ENCODE data around the gene TTF2.

TTF2 gene

GRCh38 chr1:117046781-117047180, 13.3 kb upstream of the TTF2 start:
- DNase-seq (ENCODE audit: low read depth) = no peak

- no peak for DNase-seq (ENCODE audit: low read depth)
Observed at GRCh38 chr1:117047271-117047670, 12.9 kb upstream of the TTF2 start.

- no peak for DNase-seq (ENCODE audit: low read depth)
Observed at GRCh38 chr1:117049857-117050256, 10.3 kb upstream of the TTF2 start.

- no peak for DNase-seq (ENCODE audit: low read depth)
Observed at GRCh38 chr1:117051224-117052064, 8.7 kb upstream of the TTF2 start.

- DNase-seq (ENCODE audit: low read depth) = no peak
Observed at GRCh38 chr1:117054068-117054467, 6.1 kb upstream of the TTF2 start.

- DNase-seq (ENCODE audit: low read depth) = no peak
Observed at GRCh38 chr1:117058810-117059209, 1.3 kb upstream of the TTF2 start.

GRCh38 chr1:117059334-117059677, 820 bp upstream of the TTF2 start:
- no peak for DNase-seq (ENCODE audit: low read depth)

- DNase-seq (ENCODE audit: low read depth) = no peak
Observed at GRCh38 chr1:117060441-117061317, 553 bp downstream of the TTF2 start.

- DNase-seq (ENCODE audit: low read depth) = peak; percentile 49
Observed at GRCh38 chr1:117061986-117062415, 1.9 kb downstream of the TTF2 start.

GRCh38 chr1:117066367-117066766, 6.2 kb downstream of the TTF2 start:
- no peak for DNase-seq (ENCODE audit: low read depth)

- no peak for DNase-seq (ENCODE audit: low read depth)
Observed at GRCh38 chr1:117067533-117068370, 7.6 kb downstream of the TTF2 start.

GRCh38 chr1:117068580-117068979, 8.5 kb downstream of the TTF2 start:
- DNase-seq (ENCODE audit: low read depth) = no peak

- no peak for DNase-seq (ENCODE audit: low read depth)
Observed at GRCh38 chr1:117069220-117069844, 9.2 kb downstream of the TTF2 start.

GRCh38 chr1:117070124-117070523, 10.0 kb downstream of the TTF2 start:
- no peak for DNase-seq (ENCODE audit: low read depth)

GRCh38 chr1:117076648-117077047, 16.5 kb downstream of the TTF2 start:
- no peak for DNase-seq (ENCODE audit: low read depth)

GRCh38 chr1:117077267-117077666, 17.1 kb downstream of the TTF2 start:
- DNase-seq (ENCODE audit: low read depth) = peak; percentile 87

- no peak for DNase-seq (ENCODE audit: low read depth)
Observed at GRCh38 chr1:117079737-117080136, 19.6 kb downstream of the TTF2 start.

- DNase-seq (ENCODE audit: low read depth) = no peak
Observed at GRCh38 chr1:117084231-117084630, 24.1 kb downstream of the TTF2 start.

GRCh38 chr1:117087686-117088085, 27.6 kb downstream of the TTF2 start:
- DNase-seq (ENCODE audit: low read depth) = no peak

- no peak for DNase-seq (ENCODE audit: low read depth)
Observed at GRCh38 chr1:117089996-117090395, 29.9 kb downstream of the TTF2 start.

- DNase-seq (ENCODE audit: low read depth) = no peak
Observed at GRCh38 chr1:117092594-117092993, 32.5 kb downstream of the TTF2 start.

GRCh38 chr1:117093091-117093534, 33.0 kb downstream of the TTF2 start:
- peak; percentile 99 for DNase-seq (ENCODE audit: low read depth)
